ENCODE measurements around the gene SCNN1G.

The SCNN1G gene

DNA sequence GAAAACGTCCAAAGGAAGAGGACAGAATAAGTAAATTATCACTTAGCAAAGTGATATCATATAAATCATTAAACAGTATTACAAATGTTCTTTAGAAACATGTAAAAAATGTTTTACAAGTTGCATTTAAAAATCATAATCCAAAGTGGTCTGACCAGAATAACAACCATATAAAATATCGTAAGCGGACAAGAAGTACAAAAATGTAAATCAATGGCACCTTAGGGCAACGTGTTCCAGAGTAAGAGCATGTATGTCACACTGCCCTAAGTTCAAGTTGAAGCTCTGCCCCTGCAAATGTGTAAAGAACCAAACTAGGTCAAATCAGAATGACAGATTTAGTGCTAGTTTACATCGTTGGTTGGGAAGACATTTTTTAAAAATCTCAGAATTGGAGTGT is 44.7 kb upstream of the SCNN1G start:
- TF ChIP-seq, protein P1, sequence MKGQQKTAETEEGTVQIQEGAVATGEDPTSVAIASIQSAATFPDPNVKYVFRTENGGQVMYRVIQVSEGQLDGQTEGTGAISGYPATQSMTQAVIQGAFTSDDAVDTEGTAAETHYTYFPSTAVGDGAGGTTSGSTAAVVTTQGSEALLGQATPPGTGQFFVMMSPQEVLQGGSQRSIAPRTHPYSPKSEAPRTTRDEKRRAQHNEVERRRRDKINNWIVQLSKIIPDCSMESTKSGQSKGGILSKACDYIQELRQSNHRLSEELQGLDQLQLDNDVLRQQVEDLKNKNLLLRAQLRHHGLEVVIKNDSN (IDR thresholded peaks at IDR 0.05) = no peak
- no peak for TF ChIP-seq FOXM1 (IDR thresholded peaks at IDR 0.05; ENCODE audit: borderline replicate concordance, low read depth)

GRCh38 chr16:23140107-23140506 is 42.4 kb upstream of the SCNN1G start:
- no peak for TF ChIP-seq TCF12 (IDR thresholded peaks at IDR 0.05; ENCODE audit: low read depth)
- no peak for TF ChIP-seq CREB1 (IDR thresholded peaks at IDR 0.05; ENCODE audit: low read depth)
- TF ChIP-seq, protein P1 (IDR thresholded peaks at IDR 0.05) = no peak
- TF ChIP-seq YY1 (IDR thresholded peaks at IDR 0.05; ENCODE audit: low read depth) = no peak
- no peak for TF ChIP-seq EP300 (IDR thresholded peaks at IDR 0.05; ENCODE audit: borderline replicate concordance)
- TF ChIP-seq TAF1 (IDR thresholded peaks at IDR 0.05; ENCODE audit: low read depth) = no peak
- TF ChIP-seq TEAD4 (IDR thresholded peaks at IDR 0.05) = no peak
- no peak for TF ChIP-seq FOXM1 (IDR thresholded peaks at IDR 0.05; ENCODE audit: borderline replicate concordance, low read depth)
- TF ChIP-seq CEBPB (IDR thresholded peaks at IDR 0.05) = no peak
- no peak for TF ChIP-seq EGR1 (IDR thresholded peaks at IDR 0.05)
- no peak for TF ChIP-seq NFIC (IDR thresholded peaks at IDR 0.05)
- no peak for TF ChIP-seq RAD21 (IDR thresholded peaks at IDR 0.05; ENCODE audit: low read depth)
- TF ChIP-seq ZBTB7A (IDR thresholded peaks at IDR 0.05; ENCODE audit: low read depth) = no peak
- TF ChIP-seq MAX (IDR thresholded peaks at IDR 0.05) = no peak
- TF ChIP-seq REST (IDR thresholded peaks at IDR 0.05; ENCODE audit: low read depth) = no peak

DNA sequence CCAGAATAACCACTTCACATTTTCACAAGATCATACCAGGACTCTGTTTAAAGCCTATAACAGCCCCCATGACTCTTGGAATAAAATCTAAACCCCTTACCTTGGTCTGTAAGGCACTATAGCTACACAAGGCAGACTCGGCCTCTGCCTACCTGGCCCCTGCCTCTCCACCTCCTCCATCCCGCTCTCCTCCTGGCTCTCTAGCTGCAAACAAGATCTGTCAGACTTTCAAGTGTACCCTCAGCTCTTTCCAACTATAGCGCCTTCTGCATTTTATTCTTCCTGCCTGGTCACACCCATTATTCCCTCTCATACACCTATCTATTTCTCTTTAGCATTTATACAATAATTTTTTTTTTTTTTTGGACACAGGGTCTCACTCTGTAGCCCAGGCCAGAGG is 41.5 kb upstream of the SCNN1G start:
- TF ChIP-seq CREB1 (IDR thresholded peaks at IDR 0.05; ENCODE audit: low read depth) = no peak

GRCh38 chr16:23141500-23141899 is 41.0 kb upstream of the SCNN1G start:
- TF ChIP-seq TEAD4 (IDR thresholded peaks at IDR 0.05) = no peak

DNA sequence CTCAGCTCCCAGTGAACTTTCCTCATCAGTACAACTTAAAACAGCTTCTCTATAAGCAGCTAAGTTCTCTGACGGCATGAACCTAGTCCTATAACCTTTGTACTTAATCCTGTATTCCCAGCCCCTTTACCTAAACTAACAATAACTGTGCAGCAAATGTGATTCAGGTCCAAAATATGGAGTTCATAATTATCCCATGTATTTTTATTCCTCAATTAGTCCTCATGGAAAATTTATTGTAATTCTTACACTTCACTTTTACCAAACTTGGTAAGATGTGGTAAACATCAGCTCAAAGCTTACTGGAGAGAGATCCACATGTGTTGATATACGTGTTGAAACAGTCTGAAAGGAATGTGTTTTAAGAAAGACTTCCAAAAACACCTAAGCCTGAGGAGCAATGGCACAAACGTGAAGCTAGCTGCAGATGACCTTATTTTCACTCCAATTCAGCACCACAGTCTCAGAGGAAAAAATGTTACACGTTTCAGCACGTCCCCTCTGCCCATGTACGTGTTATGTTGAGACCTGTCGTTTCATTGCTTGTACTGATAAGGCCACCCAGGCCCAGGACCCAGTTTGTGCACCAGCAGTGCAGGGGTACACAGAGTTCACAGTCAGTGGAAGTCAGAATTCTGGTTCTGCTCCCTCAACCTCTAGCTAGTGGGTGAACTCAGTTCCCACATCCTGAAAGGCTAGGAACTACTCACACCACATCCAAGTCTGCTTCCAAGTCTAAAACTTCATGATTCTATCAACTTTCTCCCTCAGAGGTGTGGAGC is 40.4 kb upstream of the SCNN1G start:
- no peak for TF ChIP-seq NFIC (IDR thresholded peaks at IDR 0.05)
- TF ChIP-seq FOXM1 (IDR thresholded peaks at IDR 0.05; ENCODE audit: borderline replicate concordance, low read depth) = no peak
- TF ChIP-seq RAD21 (IDR thresholded peaks at IDR 0.05; ENCODE audit: low read depth) = no peak
- no peak for TF ChIP-seq TAF1 (IDR thresholded peaks at IDR 0.05; ENCODE audit: low read depth)

DNA sequence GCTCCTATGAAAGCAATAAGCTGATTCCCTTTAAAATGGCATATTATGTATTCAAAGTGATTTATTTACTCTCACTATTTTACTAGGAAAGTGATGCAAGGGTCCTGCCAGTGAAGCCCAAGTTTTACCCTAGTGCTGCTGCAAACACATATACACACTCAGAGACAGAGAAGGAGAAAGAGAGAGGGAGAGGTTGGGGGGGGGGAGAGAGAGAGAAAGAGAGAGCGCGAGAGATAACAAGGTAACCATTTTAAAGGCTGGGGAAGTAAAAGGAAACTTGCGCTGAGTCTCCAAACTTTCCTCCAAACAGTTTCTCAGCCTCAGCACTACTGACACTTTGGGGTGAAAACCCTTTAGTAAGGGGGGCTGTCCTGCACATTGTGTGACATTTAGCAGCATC is 39.2 kb upstream of the SCNN1G start:
- TF ChIP-seq YY1 (IDR thresholded peaks at IDR 0.05; ENCODE audit: low read depth) (no peak), MAX (IDR thresholded peaks at IDR 0.05) (no peak), RAD21 (IDR thresholded peaks at IDR 0.05; ENCODE audit: low read depth) (no peak), NFIC (IDR thresholded peaks at IDR 0.05) (no peak)
- TF ChIP-seq, protein P1 (IDR thresholded peaks at IDR 0.05) = no peak

GRCh38 chr16:23145186-23145585 is 37.4 kb upstream of the SCNN1G start:
- TF ChIP-seq ZBTB7A (IDR thresholded peaks at IDR 0.05; ENCODE audit: low read depth) (no peak), RAD21 (IDR thresholded peaks at IDR 0.05; ENCODE audit: low read depth) (no peak), TCF12 (IDR thresholded peaks at IDR 0.05; ENCODE audit: low read depth) (no peak), REST (IDR thresholded peaks at IDR 0.05; ENCODE audit: low read depth) (no peak), EP300 (IDR thresholded peaks at IDR 0.05; ENCODE audit: borderline replicate concordance) (no peak), MAX (IDR thresholded peaks at IDR 0.05) (no peak), YY1 (IDR thresholded peaks at IDR 0.05; ENCODE audit: low read depth) (no peak), TEAD4 (IDR thresholded peaks at IDR 0.05) (no peak), FOXM1 (IDR thresholded peaks at IDR 0.05; ENCODE audit: borderline replicate concordance, low read depth) (no peak), TAF1 (IDR thresholded peaks at IDR 0.05; ENCODE audit: low read depth) (no peak), NFIC (IDR thresholded peaks at IDR 0.05) (no peak), CEBPB (IDR thresholded peaks at IDR 0.05) (no peak), EGR1 (IDR thresholded peaks at IDR 0.05) (no peak), CREB1 (IDR thresholded peaks at IDR 0.05; ENCODE audit: low read depth) (no peak)
- TF ChIP-seq, protein P1 (IDR thresholded peaks at IDR 0.05) = no peak

Data from Ishikawa (cell line).